Neural progenitor cell (in vitro differentiated cells): ENCODE measurements around the gene SCP2.

Source experiments
- CTCF ChIP-seq: fragments of 200-600 bp; sonication (generic); IDR thresholded peaks from 2 replicates; pipeline ENCODE4 v1.5.1; 2017; ENCODE audit warnings: antibody characterized with exemption, mild to moderate bottlenecking
- EZH2 ChIP-seq: fragments of 200-600 bp; sonication (generic); IDR thresholded peaks from 2 replicates; pipeline ENCODE4 v1.6.1; 2017; ENCODE audit warnings: antibody characterized with exemption, mild to moderate bottlenecking, moderate library complexity
- EZH2phosphoT487 ChIP-seq: fragments of 200-600 bp; sonication (generic); IDR thresholded peaks from 2 replicates; pipeline ENCODE4 v1.6.1; 2017; ENCODE audit warnings: antibody characterized with exemption

- TF ChIP-seq CTCF (no peak), EZH2 (no peak), EZH2phosphoT487 (no peak)
Observed at GRCh38 chr1:53073868-53074311, 146.8 kb downstream of the SCP2 start.
